Esophagus squamous epithelium (tissue), 4 donors: ENCODE data around the gene ANKRD44.

Experiments
- CTCF ChIP-seq, 6 experiments: fragments of 450-650 bp in 4 of 6; fragments of 200-600 bp in 2 of 6; sonication (generic) in 2 of 6; IDR thresholded peaks; one replicate each; pipeline ENCODE4 v1.5.1; 2016 to 2019; ENCODE audit warnings: antibody characterized with exemption in 6 of 6, mild to moderate bottlenecking in 4 of 6, moderate library complexity in 4 of 6
- POLR2A ChIP-seq, 4 donors: fragments of 450-650 bp; IDR thresholded peaks; one replicate each; pipeline ENCODE4 v1.6.1; 2017; ENCODE audit warnings: antibody characterized with exemption in 4 of 4, mild to moderate bottlenecking in 4 of 4, moderate library complexity in 3 of 4

GRCh38 chr2:197128126-197128525 lies 182.5 kb downstream of the ANKRD44 start:
- no peak for TF ChIP-seq CTCF (IDR thresholded peaks at IDR 0.05)
- no peak for TF ChIP-seq POLR2A (IDR thresholded peaks at IDR 0.05)
